ENCODE results near the gene INA. TPM values are rescaled to one million over a fixed set of nuclear protein-coding genes. Genes with fewer than 3 reads are reported as not detected.

INA gene
- total RNA-seq, 1 donor from 2014 or later: not detected

DNA sequence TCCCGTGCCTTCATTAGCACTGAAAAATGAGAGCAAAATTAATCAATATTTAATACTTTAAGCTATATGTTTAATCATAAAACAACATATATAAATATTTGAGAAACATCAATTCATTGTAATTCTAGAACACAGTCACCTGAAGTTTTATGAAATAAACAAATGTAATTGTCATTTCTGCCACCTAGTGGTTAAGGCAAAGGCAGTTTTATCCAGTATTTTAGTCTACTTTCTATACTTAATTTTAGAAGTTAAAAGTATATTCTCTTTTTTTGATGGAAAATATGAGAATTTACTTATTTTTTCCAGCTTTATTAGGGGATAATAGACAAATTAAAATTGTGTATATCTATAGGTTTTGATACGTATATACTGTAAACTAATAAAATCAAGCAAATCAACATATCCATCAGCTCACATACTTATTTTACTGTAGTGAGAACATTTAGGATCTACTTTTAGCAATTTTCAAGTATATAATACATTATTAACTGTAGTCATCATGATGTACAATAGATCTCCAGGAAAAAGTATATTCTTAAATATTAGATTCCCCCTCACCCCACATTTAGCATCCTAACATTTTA, 57.1 kb downstream of the INA start:
- DNase-seq (ENCODE audit: low spot score): no peak
- intact Hi-C loops (cut with DNase I): no loop called here
- no peak for ATAC-seq

DNA sequence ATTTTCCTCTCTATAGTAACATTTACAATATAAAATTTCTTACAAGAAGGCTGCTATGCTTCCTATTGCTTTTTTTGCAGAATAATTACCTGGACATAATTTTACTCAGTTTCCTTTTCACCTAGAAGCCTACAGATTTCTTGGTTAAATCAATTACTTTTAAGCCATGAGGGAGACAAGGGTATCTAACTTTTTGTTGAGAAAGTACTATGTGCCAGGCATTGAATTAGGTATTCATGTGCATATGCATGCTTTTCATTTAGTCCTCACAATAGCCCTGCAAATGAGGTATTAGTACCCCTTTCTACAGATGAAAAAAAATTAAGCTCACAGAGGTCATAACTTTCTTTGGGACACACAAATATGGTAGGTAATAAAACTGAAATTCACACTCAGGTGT, 57.6 kb downstream of the INA start:
- DNase-seq (ENCODE audit: low spot score): no peak
- no peak for ATAC-seq
- intact Hi-C loops (cut with DNase I): no loop called here

DNA sequence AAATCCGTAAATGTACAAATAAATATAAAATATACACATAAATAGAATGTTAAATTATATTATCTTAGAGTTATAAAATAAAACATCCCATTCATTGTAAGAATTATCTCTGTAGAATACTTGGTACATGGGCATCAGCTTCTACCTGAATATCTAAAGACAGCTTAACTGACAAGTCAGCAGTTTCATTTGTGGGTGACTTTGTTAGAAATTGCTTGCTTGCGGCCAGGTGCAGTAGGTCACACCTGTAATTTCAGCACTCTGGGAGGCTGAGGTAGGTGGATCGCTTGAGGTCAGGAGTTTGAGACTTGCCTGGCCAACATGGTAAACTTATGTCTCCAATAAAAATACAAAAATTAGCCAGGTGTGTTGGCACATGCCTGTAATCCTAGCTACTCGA, 59.4 kb downstream of the INA start:
- intact Hi-C loops (cut with DNase I): no loop called here
- DNase-seq (ENCODE audit: low spot score) (no peak), ATAC-seq (no peak)

Other genes with a start within 250 kb of the INA start
- 89.9 TPM for gene NT5C2, start 83.9 kb upstream of the INA start, total RNA-seq
- gene RPEL1, start 31.3 kb upstream of the INA start, total RNA-seq: not detected
- 10.2 TPM for gene PCGF6, start 74.0 kb downstream of the INA start, total RNA-seq
- 4.7 TPM for gene TAF5, start 90.8 kb downstream of the INA start, total RNA-seq
- 195 TPM for gene ATP5MK, start 119.3 kb downstream of the INA start, total RNA-seq
- 21.0 TPM for gene PDCD11, start 119.5 kb downstream of the INA start, total RNA-seq
- 46.3 TPM for gene CALHM2, start 175.2 kb downstream of the INA start, total RNA-seq
- not detected for gene CALHM1, start 181.8 kb downstream of the INA start, total RNA-seq
- not detected for gene CALHM3, start 202.1 kb downstream of the INA start, total RNA-seq
- gene NEURL1, start 216.6 kb downstream of the INA start, total RNA-seq: 0.36 TPM

Data from sciatic nerve (tissue), 2 donors.